HepG2 (cell line): Measurements from ENCODE around the gene CCDC57. TPM values are rescaled to one million over a fixed set of nuclear protein-coding genes. Genes with fewer than 3 reads are reported as not detected.

ENCODE experiments used
- ATAC-seq: fragments of 200-7000 bp; cut with Tn5 transposase; 3 replicates; pipeline ENCODE4 v1.9.1; 2020; ENCODE audit warnings: mild to moderate bottlenecking, moderate library complexity
- BruUV-seq: library from RNA; stranded (reverse); fragments of 400-500 nt; replicated peaks from 2 replicates; lab custom pipeline; 2021; lab: Mats Ljungman, UMichigan
- CTCF ChIA-PET: fragments of 300-600 bp; formaldehyde crosslinking; extraction: SDS; loops from one replicate; lab custom pipeline; 2021; ENCODE audit warnings: low total read pairs, inconsistent platforms, low intra/inter-chr PET ratio; lab: Yijun Ruan, JAX
- POLR2A ChIA-PET: fragments of 350-600 bp; sonication (Branson Sonifier 250); formaldehyde crosslinking; loops from one replicate; lab custom pipeline; 2020; ENCODE audit warnings: antibody characterized with exemption, inconsistent platforms; lab: Yijun Ruan, JAX
- DNase-seq: peaks from one replicate; pipeline ENCODE4 v3.0.0-alpha.2; 2015; ENCODE audit warnings: low spot score
- FAIRE-seq: peaks from 3 replicates; lab custom pipeline; 2011; peaks lifted over from hg19 to GRCh38; lab: Jason Lieb, UNC
- H2AFZ ChIP-seq: one replicate; pipeline ENCODE4 v1.6.1; 2011; ENCODE audit warnings: low read length, inconsistent platforms
- H3K27ac ChIP-seq: fragments of 300-600 bp; 3 replicates; pipeline ENCODE4 v1.8.0; 2011; ENCODE audit warnings: mixed run types, mild to moderate bottlenecking, mixed read lengths, low read length, inconsistent platforms; ENCODE audit not compliant: insufficient read depth; ENCODE audit errors: extremely low read length
- H3K27me3 ChIP-seq, 2 experiments: fragments of 200-600 bp in 1 of 2; 2 replicates in 1 of 2; 3 replicates in 1 of 2; pipeline versions ENCODE4 v1.6.0 to v1.8.0; 2011; ENCODE audit warnings: low read length in 2 of 2, mild to moderate bottlenecking in 2 of 2, moderate library complexity in 2 of 2, inconsistent platforms in 1 of 2; ENCODE audit not compliant: insufficient read depth in 2 of 2, control insufficient read depth in 1 of 2
- H3K36me3 ChIP-seq, 2 experiments: fragments of 200-600 bp in 1 of 2; replicated peaks in 1 of 2; 2 replicates in 1 of 2; 3 replicates in 1 of 2; pipeline versions ENCODE4 v1.5.1 to v1.8.0; 2011; ENCODE audit warnings: low read length in 2 of 2, inconsistent platforms in 1 of 2; ENCODE audit not compliant: insufficient read depth in 2 of 2, control insufficient read depth in 1 of 2
- H3K4me1 ChIP-seq: 2 replicates; pipeline ENCODE4 v1.5.1; 2012; ENCODE audit warnings: low read length, inconsistent platforms; ENCODE audit not compliant: insufficient read depth
- H3K4me2 ChIP-seq: 2 replicates; pipeline ENCODE4 v1.6.0; 2011; ENCODE audit warnings: low read depth, low read length, inconsistent platforms
- H3K4me3 ChIP-seq, 3 experiments: fragments of 200-600 bp in 1 of 3; sonication (generic), shearing (Covaris generic) in 1 of 3; replicated peaks in 1 of 3; 2 replicates each; pipeline ENCODE4 v1.5.1; 2011 to 2016; ENCODE audit warnings: low read length in 3 of 3, inconsistent platforms in 2 of 3, low read depth in 2 of 3, mild to moderate bottlenecking in 2 of 3, control low read depth in 1 of 3, mixed read lengths in 1 of 3; ENCODE audit not compliant: insufficient read depth in 1 of 3
- H3K79me2 ChIP-seq: one replicate; pipeline ENCODE4 v1.6.1; 2011; ENCODE audit warnings: low read length, inconsistent platforms; ENCODE audit not compliant: insufficient read depth
- H3K9ac ChIP-seq: 2 replicates; pipeline ENCODE4 v1.6.0; 2011; ENCODE audit warnings: mild to moderate bottlenecking, low read depth, low read length, inconsistent platforms; ENCODE audit not compliant: insufficient read depth
- H3K9me3 ChIP-seq: 2 replicates; pipeline ENCODE4 v1.5.1; 2012; ENCODE audit warnings: mild to moderate bottlenecking, low read length
- H4K20me1 ChIP-seq: 2 replicates; pipeline ENCODE4 v1.6.0; 2011; ENCODE audit warnings: inconsistent platforms, mild to moderate bottlenecking, low read length, moderate library complexity; ENCODE audit not compliant: insufficient read depth
- ARNTL ChIP-seq: sonication (generic); formaldehyde crosslinking; IDR thresholded peaks from 2 replicates; pipeline ENCODE4 v1.4.0; 2020; ENCODE audit warnings: mild to moderate bottlenecking, missing genetic modification reagents
- DZIP1 ChIP-seq: sonication (generic); formaldehyde crosslinking; IDR thresholded peaks from 2 replicates; pipeline ENCODE4 v1.5.0; 2020; ENCODE audit warnings: mild to moderate bottlenecking, missing genetic modification reagents
- PITX1 ChIP-seq: sonication (generic); formaldehyde crosslinking; IDR thresholded peaks from 2 replicates; pipeline ENCODE4 v1.5.1; 2020; ENCODE audit warnings: mild to moderate bottlenecking, missing genetic modification reagents
- PPARG ChIP-seq: conservative IDR thresholded peaks from 2 replicates; pipeline ENCODE4 v1.6.1; 2016; ENCODE audit warnings: missing biosample characterization, missing genetic modification reagents
- ZFP37 ChIP-seq: sonication (generic); formaldehyde crosslinking; IDR thresholded peaks from 2 replicates; pipeline ENCODE4 v1.4.0; 2020; ENCODE audit warnings: missing genetic modification reagents, borderline replicate concordance
- ZKSCAN8 ChIP-seq: IDR thresholded peaks from 2 replicates; pipeline ENCODE4 v1.6.1; 2016; ENCODE audit warnings: borderline replicate concordance, missing genetic modification reagents, missing compliant biosample characterization
- ZNF33B ChIP-seq: sonication (generic); formaldehyde crosslinking; IDR thresholded peaks from 2 replicates; pipeline ENCODE4 v1.5.1; 2020; ENCODE audit warnings: mild to moderate bottlenecking, missing genetic modification reagents
- ZNF607 ChIP-seq: sonication (generic); formaldehyde crosslinking; IDR thresholded peaks from 2 replicates; pipeline ENCODE4 v1.5.1; 2020; ENCODE audit warnings: missing genetic modification reagents, mild to moderate bottlenecking, borderline replicate concordance
- ZNF761 ChIP-seq: sonication (generic); formaldehyde crosslinking; conservative IDR thresholded peaks from 2 replicates; pipeline ENCODE4 v1.4.0; 2020; ENCODE audit warnings: mild to moderate bottlenecking, missing genetic modification reagents
- WGBS: methylation state at CpG from one replicate; pipeline ENCODE4 v1.1.6; 2017; ENCODE audit warnings: low lambda C conversion rate; 5-methylcytosine and 5-hydroxymethylcytosine counted together
- in situ Hi-C: cut with HindIII; loops from 2 replicates; pipeline ENCODE4 v1.10.0; 2017; ENCODE audit warnings: low pct_unique_long_range_greater_than_20kb; ENCODE audit not compliant: extremely low pct_ligation_motif_present
- intact Hi-C: fragments of 100-400 bp; cut with micrococcal nuclease; formaldehyde crosslinking; loops from one replicate; pipeline ENCODE4 v1.10.0; 2022; ENCODE audit not compliant: unreplicated experiment
- polyA plus RNA-seq, 8 experiments: library from polyadenylated mRNA; depleted of rRNA in 3 of 8; stranded (reverse) in 7 of 8; unstranded in 1 of 8; fragments of >200 nt; fragmentation: Illumina TruSeq in 4 of 8; extraction: Trizol in 4 of 8; gene quantifications; 2 replicates each; pipeline versions ENCODE4 v1.2.1 to v1.2.3, GENCODE V29; 2011 to 2016; ENCODE audit warnings: low read depth in 4 of 8, missing spikeins in 1 of 8, mixed read lengths in 1 of 8; ENCODE audit not compliant: insufficient read depth in 1 of 8
- total RNA-seq, 5 experiments: library from RNA; depleted of rRNA; stranded (reverse); fragments of >200 nt; fragmentation: Illumina TruSeq; extraction: Trizol; gene quantifications; 2 replicates each; pipeline ENCODE4 v1.2.3, GENCODE V29; 2016; ENCODE audit warnings: low read depth in 1 of 5
- TF ChIP-seq, protein P1 (sequence below): sonication (generic); formaldehyde crosslinking; IDR thresholded peaks from 2 replicates; pipeline ENCODE4 v1.4.0; 2020; ENCODE audit warnings: missing genetic modification reagents
- TF ChIP-seq, protein P2 (sequence below): sonication (generic); formaldehyde crosslinking; IDR thresholded peaks from 2 replicates; pipeline ENCODE4 v1.8.0; 2022; ENCODE audit warnings: mild to moderate bottlenecking, missing genetic modification reagents
- TF ChIP-seq, protein P3 (sequence below): sonication (generic); formaldehyde crosslinking; IDR thresholded peaks from 2 replicates; pipeline ENCODE4 v1.4.0; 2020; ENCODE audit warnings: missing genetic modification reagents, mild to moderate bottlenecking, borderline replicate concordance
- TF ChIP-seq, protein P4 (sequence below), 2 experiments: sonication (generic) in 1 of 2; formaldehyde crosslinking in 1 of 2; IDR thresholded peaks; 2 replicates each; pipeline versions ENCODE4 v1.4.0 to v1.6.1; 2018 to 2020; ENCODE audit warnings: missing genetic modification reagents in 2 of 2, borderline replicate concordance in 1 of 2, low read depth in 1 of 2, mild to moderate bottlenecking in 1 of 2, missing biosample characterization in 1 of 2

Gene CCDC57
- total and polyA plus RNA-seq, 2 of the 13 experiments (the other 11 are each of a cell fraction or from before 2014, with no cell fraction given) = 59.3 to 59.9 TPM

DNA sequence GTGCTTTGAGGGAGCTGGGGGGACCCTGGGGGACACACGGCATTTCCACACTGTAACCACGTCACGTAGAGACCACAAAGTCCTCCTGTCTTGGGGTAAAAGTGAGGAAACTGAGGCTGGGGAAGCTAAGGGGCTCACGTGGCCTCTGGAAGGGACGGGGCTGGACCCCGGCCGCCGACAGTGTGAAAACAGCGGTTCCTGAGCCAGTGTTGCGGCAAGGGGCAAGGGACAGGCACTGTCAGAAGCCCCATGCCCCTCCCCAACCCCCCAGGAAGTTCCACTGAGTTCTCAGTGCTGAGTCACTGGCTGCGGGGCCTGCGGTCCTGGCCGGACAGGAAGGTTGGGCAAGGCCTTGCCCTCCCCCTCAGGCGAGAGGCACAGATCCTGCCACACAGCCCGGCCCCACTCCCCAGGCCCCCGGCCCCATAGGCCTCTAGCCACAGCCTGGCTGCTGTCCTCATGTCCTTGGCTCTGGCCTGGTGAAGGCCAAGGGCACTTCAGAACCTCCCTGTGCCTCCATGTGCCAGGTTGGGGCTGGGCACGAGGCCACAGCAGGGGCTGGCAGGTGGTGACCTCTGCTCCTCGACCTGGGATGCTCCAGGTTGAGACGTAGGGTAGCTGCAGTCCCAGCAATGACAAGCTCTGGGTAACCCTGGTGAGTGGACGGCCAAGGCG, 5.0 kb upstream of the CCDC57 start (continued):
- TF ChIP-seq ZNF761 = no peak
- TF ChIP-seq ZKSCAN8 = no peak

GRCh38 chr17:82217120-82217529, 4.5 kb upstream of the CCDC57 start:
- in situ Hi-C loops = no loop called here
- peak overlapping the region; percentile 77 for H3K27ac ChIP-seq
- POLR2A ChIA-PET = interaction anchor here (1.2 to 11.8 kb wide), 6 partner anchors 9 to 129 kb away, joined by 3 to 117 read pairs (median 18); partner anchors contain the start of gene SLC16A3
- CTCF ChIA-PET = no interaction called here
- H3K36me3 ChIP-seq = no peaks in the 10 kb centered on the region
- BruUV-seq = TSS peak; percentile 84
- peak overlapping the region; percentile 97 for H3K4me2 ChIP-seq
- H4K20me1 ChIP-seq = no peaks in the 10 kb centered on the region
- H3K27me3 ChIP-seq = no peaks in the 10 kb centered on the region
- peaks cover 82% of the 10 kb centered on the region for H3K4me1 ChIP-seq
- WGBS = 0% methylated on average over 6 of the region's 12 CpGs
- peak; percentile 21 for ATAC-seq
- no peaks in the 10 kb centered on the region for H3K79me2 ChIP-seq
- H2AFZ ChIP-seq = no peak overlapping the region
- no peak for FAIRE-seq
- intact Hi-C loops = loop anchor here (1.0 to 2.0 kb wide), 2 partner anchors 8 to 14 kb away; no protein-coding TSS in a partner anchor
- H3K4me3 ChIP-seq = peak overlapping the region; percentile 31 to 70 (median 49); a peak in 5 of 6 replicates
- H3K9ac ChIP-seq = peak overlapping the region; percentile 76
- H3K9me3 ChIP-seq = no peaks in the 10 kb centered on the region
- no peak for DNase-seq
- no peak; the same call in 1 of the 2 replicates for TF ChIP-seq ZNF607 (CRISPR knock-in tag)
- TF ChIP-seq ARNTL (CRISPR knock-in tag) = no peak
- TF ChIP-seq, protein P1, sequence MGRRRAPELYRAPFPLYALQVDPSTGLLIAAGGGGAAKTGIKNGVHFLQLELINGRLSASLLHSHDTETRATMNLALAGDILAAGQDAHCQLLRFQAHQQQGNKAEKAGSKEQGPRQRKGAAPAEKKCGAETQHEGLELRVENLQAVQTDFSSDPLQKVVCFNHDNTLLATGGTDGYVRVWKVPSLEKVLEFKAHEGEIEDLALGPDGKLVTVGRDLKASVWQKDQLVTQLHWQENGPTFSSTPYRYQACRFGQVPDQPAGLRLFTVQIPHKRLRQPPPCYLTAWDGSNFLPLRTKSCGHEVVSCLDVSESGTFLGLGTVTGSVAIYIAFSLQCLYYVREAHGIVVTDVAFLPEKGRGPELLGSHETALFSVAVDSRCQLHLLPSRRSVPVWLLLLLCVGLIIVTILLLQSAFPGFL (CRISPR knock-in tag) = peak; percentile 64; the same call in 1 of the 2 replicates
- TF ChIP-seq ZFP37 (CRISPR knock-in tag) = peak; percentile 63; the same call in 1 of the 2 replicates
- TF ChIP-seq PITX1 (CRISPR knock-in tag) = no peak
- TF ChIP-seq, protein P2, sequence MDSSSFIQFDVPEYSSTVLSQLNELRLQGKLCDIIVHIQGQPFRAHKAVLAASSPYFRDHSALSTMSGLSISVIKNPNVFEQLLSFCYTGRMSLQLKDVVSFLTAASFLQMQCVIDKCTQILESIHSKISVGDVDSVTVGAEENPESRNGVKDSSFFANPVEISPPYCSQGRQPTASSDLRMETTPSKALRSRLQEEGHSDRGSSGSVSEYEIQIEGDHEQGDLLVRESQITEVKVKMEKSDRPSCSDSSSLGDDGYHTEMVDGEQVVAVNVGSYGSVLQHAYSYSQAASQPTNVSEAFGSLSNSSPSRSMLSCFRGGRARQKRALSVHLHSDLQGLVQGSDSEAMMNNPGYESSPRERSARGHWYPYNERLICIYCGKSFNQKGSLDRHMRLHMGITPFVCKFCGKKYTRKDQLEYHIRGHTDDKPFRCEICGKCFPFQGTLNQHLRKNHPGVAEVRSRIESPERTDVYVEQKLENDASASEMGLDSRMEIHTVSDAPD (CRISPR knock-in tag) = peak; percentile 66
- TF ChIP-seq, protein P3, sequence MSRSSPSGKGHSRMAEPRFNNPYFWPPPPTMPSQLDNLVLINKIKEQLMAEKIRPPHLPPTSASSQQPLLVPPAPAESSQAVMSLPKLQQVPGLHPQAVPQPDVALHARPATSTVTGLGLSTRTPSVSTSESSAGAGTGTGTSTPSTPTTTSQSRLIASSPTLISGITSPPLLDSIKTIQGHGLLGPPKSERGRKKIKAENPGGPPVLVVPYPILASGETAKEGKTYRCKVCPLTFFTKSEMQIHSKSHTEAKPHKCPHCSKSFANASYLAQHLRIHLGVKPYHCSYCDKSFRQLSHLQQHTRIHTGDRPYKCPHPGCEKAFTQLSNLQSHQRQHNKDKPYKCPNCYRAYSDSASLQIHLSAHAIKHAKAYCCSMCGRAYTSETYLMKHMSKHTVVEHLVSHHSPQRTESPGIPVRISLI (CRISPR knock-in tag) = peak; percentile 27; the same call in 1 of the 2 replicates
- TF ChIP-seq PPARG (CRISPR knock-in tag) = no peak
- TF ChIP-seq ZNF33B (CRISPR knock-in tag) = 0 out of 2 replicates have a peak, but pooled peaks have one; percentile 26
- TF ChIP-seq, protein P4, sequence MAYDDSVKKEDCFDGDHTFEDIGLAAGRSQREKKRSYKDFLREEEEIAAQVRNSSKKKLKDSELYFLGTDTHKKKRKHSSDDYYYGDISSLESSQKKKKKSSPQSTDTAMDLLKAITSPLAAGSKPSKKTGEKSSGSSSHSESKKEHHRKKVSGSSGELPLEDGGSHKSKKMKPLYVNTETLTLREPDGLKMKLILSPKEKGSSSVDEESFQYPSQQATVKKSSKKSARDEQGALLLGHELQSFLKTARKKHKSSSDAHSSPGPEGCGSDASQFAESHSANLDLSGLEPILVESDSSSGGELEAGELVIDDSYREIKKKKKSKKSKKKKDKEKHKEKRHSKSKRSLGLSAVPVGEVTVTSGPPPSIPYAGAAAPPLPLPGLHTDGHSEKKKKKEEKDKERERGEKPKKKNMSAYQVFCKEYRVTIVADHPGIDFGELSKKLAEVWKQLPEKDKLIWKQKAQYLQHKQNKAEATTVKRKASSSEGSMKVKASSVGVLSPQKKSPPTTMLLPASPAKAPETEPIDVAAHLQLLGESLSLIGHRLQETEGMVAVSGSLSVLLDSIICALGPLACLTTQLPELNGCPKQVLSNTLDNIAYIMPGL (CRISPR knock-in tag; IDR thresholded peaks at IDR 0.05; ENCODE audit: borderline replicate concordance in 1 of 2, low read depth in 1 of 2) = peak; percentile 21 to 31; a peak in 2 of 4 replicates
- no peak for TF ChIP-seq DZIP1 (CRISPR knock-in tag)
